ENCODE measurements around the gene ZFYVE27. TPM values are rescaled to one million over a fixed set of nuclear protein-coding genes. Genes with fewer than 3 reads are reported as not detected.

Gene ZFYVE27
- total RNA-seq, 4 donors from 2014 or later = 10.1 to 16.0 (median 13.4) TPM

DNA sequence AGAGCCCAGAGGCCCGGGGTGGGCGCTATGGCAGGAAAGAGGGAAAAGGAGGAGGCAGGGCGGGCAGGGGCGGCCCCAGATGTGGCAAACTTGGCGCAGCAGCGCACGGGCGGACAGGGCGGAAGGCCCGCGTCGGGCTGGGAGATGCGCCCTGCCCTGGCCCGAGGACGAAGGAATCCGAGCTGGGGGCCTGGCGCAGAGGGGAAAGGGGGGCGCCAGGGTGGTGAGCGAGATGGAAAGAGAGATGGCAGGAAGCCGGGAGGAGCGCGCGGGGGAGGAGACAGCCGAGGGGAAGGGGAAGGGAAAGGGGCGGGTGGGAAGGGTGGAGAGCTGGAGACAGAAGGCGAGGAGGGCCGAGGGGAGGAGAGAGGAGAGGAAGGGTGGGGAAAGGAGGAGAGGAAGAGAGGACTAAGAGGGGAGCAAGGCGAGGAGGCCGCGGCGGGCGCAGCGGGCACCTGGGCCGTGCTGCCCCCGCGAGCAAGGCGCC lies 23.5 kb upstream of the ZFYVE27 start, which contains the start of gene MARVELD1:
Gene MARVELD1, plus strand, starts transcription at position 392 of the 487 bp plus-strand sequence. CDS start 147 bp downstream, outside the sequence.
- intact Hi-C loops (cut with DNase I) = no loop called here
- peaks cover 4 to 77% (median 44%) of the 10 kb centered on the region in 3 donors for H3K4me1 ChIP-seq
- TF ChIP-seq CTCF (IDR thresholded peaks at IDR 0.05) (no peak), POLR2A (IDR thresholded peaks at IDR 0.05) (peak in 2 of 4 donors; percentile 38)
- H3K4me3 ChIP-seq = peak within 1 kb of the TSS; percentile 46 to 87 (median 62)
- H3K27me3 ChIP-seq = peaks cover 0 to 90% (median 0%) of the 10 kb centered on the region in 4 donors
- no peaks in the 10 kb centered on the region for H3K9me3 ChIP-seq
- H3K36me3 ChIP-seq = peaks cover 0 to 12% (median 0%) of the 10 kb centered on the region in 3 donors
- DNase-seq = no peak
- peak within 1 kb of the TSS; percentile 88 to 97 (median 94) for H3K27ac ChIP-seq
- 0 to 9% methylated on average over 13 to 26 of the region's 37 CpGs for WGBS, 2 donors

DNA sequence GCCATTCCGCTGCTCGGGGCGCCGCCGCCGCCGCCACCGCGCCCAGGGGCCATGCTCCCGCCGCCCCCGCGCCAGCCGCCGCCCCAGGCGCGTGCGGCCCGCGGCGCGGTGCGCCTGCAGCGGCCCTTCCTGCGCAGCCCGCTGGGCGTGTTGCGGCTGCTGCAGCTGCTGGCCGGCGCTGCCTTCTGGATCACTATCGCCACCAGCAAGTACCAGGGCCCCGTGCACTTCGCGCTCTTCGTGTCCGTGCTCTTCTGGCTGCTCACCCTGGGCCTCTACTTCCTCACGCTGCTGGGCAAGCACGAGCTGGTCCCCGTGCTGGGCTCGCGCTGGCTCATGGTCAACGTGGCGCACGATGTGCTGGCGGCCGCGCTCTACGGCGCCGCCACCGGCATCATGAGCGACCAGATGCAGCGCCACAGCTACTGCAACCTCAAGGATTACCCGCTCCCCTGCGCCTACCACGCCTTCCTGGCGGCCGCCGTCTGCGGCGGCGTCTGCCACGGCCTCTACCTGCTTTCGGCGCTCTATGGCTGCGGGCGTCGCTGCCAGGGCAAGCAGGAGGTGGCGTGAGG lies 23.0 kb upstream of the ZFYVE27 start:
- Histone ChIP-seq H3K27ac (peak overlapping the region; percentile 88 to 97 (median 94)), H3K4me3 (peak overlapping the region; percentile 46 to 87 (median 62)), H3K4me1 (peaks cover 8 to 82% (median 49%) of the 10 kb centered on the region in 3 donors), H3K27me3 (peaks cover 0 to 86% (median 0%) of the 10 kb centered on the region in 4 donors), H3K36me3 (peaks cover 0 to 12% (median 0%) of the 10 kb centered on the region in 3 donors), H3K9me3 (no peaks in the 10 kb centered on the region)
- WGBS, 2 donors = 0% methylated on average over 2 to 4 of the region's 69 CpGs
- intact Hi-C loops (cut with DNase I) = no loop called here
- peak; percentile 8 for DNase-seq
- TF ChIP-seq POLR2A (IDR thresholded peaks at IDR 0.05) = peak in 2 of 4 donors; percentile 27 to 38
- no peak for TF ChIP-seq CTCF (IDR thresholded peaks at IDR 0.05)

DNA sequence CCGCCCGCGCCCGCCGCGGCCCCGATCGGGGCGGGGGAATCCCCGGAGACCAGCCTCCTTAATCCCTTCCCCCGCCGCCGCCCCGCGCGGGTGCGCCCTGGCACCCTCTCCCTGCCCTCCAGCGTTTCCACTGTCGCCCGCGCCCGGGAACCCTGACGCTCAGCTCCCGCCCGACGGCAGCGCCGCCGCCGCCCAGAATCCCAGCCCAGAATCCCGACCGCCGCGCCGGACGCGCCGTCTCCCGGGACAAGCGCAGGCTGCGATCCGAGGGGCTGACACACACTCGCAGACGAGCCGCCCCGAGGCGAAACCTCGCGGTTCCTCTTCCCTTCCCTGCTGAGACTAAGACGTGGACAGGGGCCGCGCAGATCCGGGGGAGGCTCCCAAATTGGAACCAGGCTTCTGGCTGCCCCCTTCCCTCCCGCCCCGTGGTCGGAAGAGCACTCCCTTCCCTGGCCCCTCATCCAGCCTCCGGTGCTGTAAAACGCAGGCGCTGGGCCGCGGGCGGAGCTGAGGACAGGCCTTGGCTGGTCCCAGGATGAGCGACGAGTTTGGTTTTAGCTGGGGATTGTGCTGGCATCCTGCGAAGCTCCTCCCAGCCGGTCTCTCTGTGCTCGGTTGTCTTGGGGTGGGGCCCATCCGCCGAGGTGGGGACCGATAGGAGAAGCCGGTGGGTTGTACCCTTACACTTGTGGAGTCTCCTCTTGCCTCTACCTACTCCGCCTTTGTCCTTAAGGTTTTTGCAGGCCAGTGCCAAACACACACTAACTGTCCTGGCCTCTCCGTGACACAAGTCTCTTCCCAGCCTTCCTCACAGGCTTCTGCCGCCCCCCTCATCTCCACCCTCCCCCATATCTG lies 22.3 kb upstream of the ZFYVE27 start:
- Histone ChIP-seq H3K36me3 (peaks cover 0 to 12% (median 0%) of the 10 kb centered on the region in 3 donors), H3K27ac (peak overlapping the region; percentile 88 to 97 (median 94)), H3K9me3 (no peaks in the 10 kb centered on the region), H3K4me3 (peak overlapping the region; percentile 46 to 87 (median 62)), H3K4me1 (peaks cover 8 to 88% (median 54%) of the 10 kb centered on the region in 3 donors), H3K27me3 (peaks cover 0 to 86% (median 0%) of the 10 kb centered on the region in 4 donors)
- no peak for DNase-seq
- WGBS, 2 donors = 0 to 9% methylated on average over 1 to 12 of the region's 74 CpGs
- TF ChIP-seq CTCF (IDR thresholded peaks at IDR 0.05) (peak in 1 of 6 experiments; percentile 3), POLR2A (IDR thresholded peaks at IDR 0.05) (peak in 2 of 4 donors; percentile 41 to 50)
- intact Hi-C loops (cut with DNase I) = no loop called here

DNA sequence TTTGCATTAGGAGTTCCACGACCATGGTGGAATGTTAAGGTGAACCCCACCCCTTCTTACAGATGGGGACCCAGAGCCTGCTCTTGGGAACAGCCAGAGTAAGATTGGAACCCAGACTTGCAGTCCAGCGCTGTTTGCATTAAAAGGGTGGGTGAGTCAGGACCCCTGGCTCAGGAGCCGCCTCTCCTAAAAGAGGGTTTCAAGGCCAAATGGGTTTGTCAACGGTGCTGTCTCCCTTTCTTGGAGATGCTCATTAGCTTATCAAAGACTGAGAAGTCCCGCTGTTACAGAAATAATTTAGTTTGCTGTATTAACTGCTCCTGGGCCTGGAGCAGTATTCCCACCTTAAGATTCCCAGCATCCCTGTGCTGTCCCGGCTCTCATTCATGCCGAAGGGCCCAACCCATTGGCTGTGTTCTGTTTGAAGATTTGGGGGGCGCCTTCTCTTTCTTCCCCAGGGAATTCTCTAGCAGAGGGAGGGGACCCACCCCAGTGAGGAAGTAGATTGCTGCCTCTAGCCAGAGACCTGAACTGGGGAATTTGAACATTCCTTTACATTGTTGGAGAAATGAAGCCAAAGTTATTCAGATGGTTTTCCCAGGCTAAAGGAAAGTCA lies 21.6 kb upstream of the ZFYVE27 start:
- Histone ChIP-seq H3K27me3 (peaks cover 0 to 86% (median 0%) of the 10 kb centered on the region in 4 donors), H3K4me1 (peaks cover 8 to 88% (median 55%) of the 10 kb centered on the region in 3 donors), H3K4me3 (peak overlapping the region; percentile 46 to 87 (median 62)), H3K9me3 (no peaks in the 10 kb centered on the region), H3K36me3 (peaks cover 0 to 12% (median 0%) of the 10 kb centered on the region in 3 donors), H3K27ac (peak overlapping the region; percentile 88 to 97 (median 94))
- no peak for TF ChIP-seq POLR2A (IDR thresholded peaks at IDR 0.05)
- TF ChIP-seq CTCF (IDR thresholded peaks at IDR 0.05) = no peak
- WGBS, 2 donors = 17 to 34% methylated on average over 1 to 6 of the region's 8 CpGs
- intact Hi-C loops (cut with DNase I) = no loop called here
- DNase-seq = no peak

Measured in esophagus squamous epithelium (tissue), 5 donors.